Measurements from ENCODE around the gene PARP14.

PARP14 gene

GRCh38 chr3:122660297-122660974 is 20.2 kb upstream of the PARP14 start:
- TF ChIP-seq POLR2A (IDR thresholded peaks at IDR 0.05; ENCODE audit: low read depth, low read length) (no peak), POLR2AphosphoS5 (IDR thresholded peaks at IDR 0.05; ENCODE audit: low read depth, low read length) (no peak), POU2F2 (IDR thresholded peaks at IDR 0.05; ENCODE audit: low read depth, low read length) (no peak), PAX5 (IDR thresholded peaks at IDR 0.05; ENCODE audit: insufficient read depth, low read length, severe bottlenecking) (no peak), SPI1 (IDR thresholded peaks at IDR 0.05; ENCODE audit: low read depth, low read length) (no peak), TAF1 (IDR thresholded peaks at IDR 0.05; ENCODE audit: low read depth, low read length) (no peak)
- FAIRE-seq (no peak), DNase-seq (ENCODE audit: insufficient read length, low spot score) (no peak)

GRCh38 chr3:122661633-122662032 is 19.0 kb upstream of the PARP14 start:
- no peak for DNase-seq (ENCODE audit: insufficient read length, low spot score)
- no peak for TF ChIP-seq POLR2A (IDR thresholded peaks at IDR 0.05; ENCODE audit: low read depth, low read length)
- no peak for TF ChIP-seq POLR2AphosphoS5 (IDR thresholded peaks at IDR 0.05; ENCODE audit: low read depth, low read length)
- no peak for TF ChIP-seq PAX5 (IDR thresholded peaks at IDR 0.05; ENCODE audit: insufficient read depth, low read length, severe bottlenecking)
- no peak for TF ChIP-seq SPI1 (IDR thresholded peaks at IDR 0.05; ENCODE audit: low read depth, low read length)
- no peak for FAIRE-seq

GRCh38 chr3:122662505-122662904 is 18.1 kb upstream of the PARP14 start:
- no peak for TF ChIP-seq SPI1 (IDR thresholded peaks at IDR 0.05; ENCODE audit: low read depth, low read length)
- no peak for TF ChIP-seq TAF1 (IDR thresholded peaks at IDR 0.05; ENCODE audit: low read depth, low read length)
- no peak for TF ChIP-seq POLR2AphosphoS5 (IDR thresholded peaks at IDR 0.05; ENCODE audit: low read depth, low read length)
- no peak for TF ChIP-seq POU2F2 (IDR thresholded peaks at IDR 0.05; ENCODE audit: low read depth, low read length)
- no peak for TF ChIP-seq PAX5 (IDR thresholded peaks at IDR 0.05; ENCODE audit: insufficient read depth, low read length, severe bottlenecking)
- TF ChIP-seq POLR2A (IDR thresholded peaks at IDR 0.05; ENCODE audit: low read depth, low read length), result no peak
- no peak for FAIRE-seq
- DNase-seq (ENCODE audit: insufficient read length, low spot score), result no peak

GRCh38 chr3:122665226-122665786 is 15.3 kb upstream of the PARP14 start:
- no peak for FAIRE-seq
- no peak for DNase-seq (ENCODE audit: insufficient read length, low spot score)
- no peak for TF ChIP-seq POLR2AphosphoS5 (IDR thresholded peaks at IDR 0.05; ENCODE audit: low read depth, low read length)
- no peak for TF ChIP-seq POLR2A (IDR thresholded peaks at IDR 0.05; ENCODE audit: low read depth, low read length)
- TF ChIP-seq POU2F2 (IDR thresholded peaks at IDR 0.05; ENCODE audit: low read depth, low read length), result no peak
- TF ChIP-seq SPI1 (IDR thresholded peaks at IDR 0.05; ENCODE audit: low read depth, low read length), result no peak
- no peak for TF ChIP-seq PAX5 (IDR thresholded peaks at IDR 0.05; ENCODE audit: insufficient read depth, low read length, severe bottlenecking)
- no peak for TF ChIP-seq TAF1 (IDR thresholded peaks at IDR 0.05; ENCODE audit: low read depth, low read length)

GRCh38 chr3:122665881-122666280 is 14.8 kb upstream of the PARP14 start:
- FAIRE-seq (no peak), DNase-seq (ENCODE audit: insufficient read length, low spot score) (no peak)
- TF ChIP-seq SPI1 (IDR thresholded peaks at IDR 0.05; ENCODE audit: low read depth, low read length), result no peak
- no peak for TF ChIP-seq POLR2AphosphoS5 (IDR thresholded peaks at IDR 0.05; ENCODE audit: low read depth, low read length)
- no peak for TF ChIP-seq PAX5 (IDR thresholded peaks at IDR 0.05; ENCODE audit: insufficient read depth, low read length, severe bottlenecking)
- no peak for TF ChIP-seq TAF1 (IDR thresholded peaks at IDR 0.05; ENCODE audit: low read depth, low read length)
- no peak for TF ChIP-seq POLR2A (IDR thresholded peaks at IDR 0.05; ENCODE audit: low read depth, low read length)
- no peak for TF ChIP-seq POU2F2 (IDR thresholded peaks at IDR 0.05; ENCODE audit: low read depth, low read length)

- no peak for TF ChIP-seq POU2F2 (IDR thresholded peaks at IDR 0.05; ENCODE audit: low read depth, low read length)
- TF ChIP-seq TAF1 (IDR thresholded peaks at IDR 0.05; ENCODE audit: low read depth, low read length), result no peak
- no peak for TF ChIP-seq POLR2A (IDR thresholded peaks at IDR 0.05; ENCODE audit: low read depth, low read length)
- TF ChIP-seq SPI1 (IDR thresholded peaks at IDR 0.05; ENCODE audit: low read depth, low read length), result 0 out of 2 replicates have a peak, but pooled peaks have one; percentile 11
- TF ChIP-seq POLR2AphosphoS5 (IDR thresholded peaks at IDR 0.05; ENCODE audit: low read depth, low read length), result no peak
- no peak for TF ChIP-seq PAX5 (IDR thresholded peaks at IDR 0.05; ENCODE audit: insufficient read depth, low read length, severe bottlenecking)
- DNase-seq (ENCODE audit: insufficient read length, low spot score) (no peak), FAIRE-seq (peak; percentile 16)
These were observed 11.5 kb upstream of the PARP14 start for GRCh38 chr3:122668930-122669730.

- no peak for TF ChIP-seq SPI1 (IDR thresholded peaks at IDR 0.05; ENCODE audit: low read depth, low read length)
- TF ChIP-seq TAF1 (IDR thresholded peaks at IDR 0.05; ENCODE audit: low read depth, low read length), result no peak
- TF ChIP-seq POLR2AphosphoS5 (IDR thresholded peaks at IDR 0.05; ENCODE audit: low read depth, low read length), result no peak
- no peak for TF ChIP-seq PAX5 (IDR thresholded peaks at IDR 0.05; ENCODE audit: insufficient read depth, low read length, severe bottlenecking)
- no peak for TF ChIP-seq POU2F2 (IDR thresholded peaks at IDR 0.05; ENCODE audit: low read depth, low read length)
- TF ChIP-seq POLR2A (IDR thresholded peaks at IDR 0.05; ENCODE audit: low read depth, low read length), result no peak
- FAIRE-seq, result no peak
- DNase-seq (ENCODE audit: insufficient read length, low spot score), result no peak
These were observed 9.1 kb upstream of the PARP14 start for GRCh38 chr3:122671553-122671952.

- DNase-seq (ENCODE audit: insufficient read length, low spot score) (no peak), FAIRE-seq (peak; percentile 78)
- TF ChIP-seq TAF1 (IDR thresholded peaks at IDR 0.05; ENCODE audit: low read depth, low read length) (no peak), PAX5 (IDR thresholded peaks at IDR 0.05; ENCODE audit: insufficient read depth, low read length, severe bottlenecking) (no peak), POU2F2 (IDR thresholded peaks at IDR 0.05; ENCODE audit: low read depth, low read length) (no peak), POLR2A (IDR thresholded peaks at IDR 0.05; ENCODE audit: low read depth, low read length) (no peak), POLR2AphosphoS5 (IDR thresholded peaks at IDR 0.05; ENCODE audit: low read depth, low read length) (no peak)
These were observed 6.3 kb upstream of the PARP14 start for GRCh38 chr3:122674339-122674738.

- FAIRE-seq (no peak), DNase-seq (ENCODE audit: insufficient read length, low spot score) (no peak)
- no peak for TF ChIP-seq POLR2AphosphoS5 (IDR thresholded peaks at IDR 0.05; ENCODE audit: low read depth, low read length)
- no peak for TF ChIP-seq POLR2A (IDR thresholded peaks at IDR 0.05; ENCODE audit: low read depth, low read length)
- TF ChIP-seq PAX5 (IDR thresholded peaks at IDR 0.05; ENCODE audit: insufficient read depth, low read length, severe bottlenecking), result no peak
- TF ChIP-seq POU2F2 (IDR thresholded peaks at IDR 0.05; ENCODE audit: low read depth, low read length), result no peak
- TF ChIP-seq TAF1 (IDR thresholded peaks at IDR 0.05; ENCODE audit: low read depth, low read length), result no peak
- no peak for TF ChIP-seq SPI1 (IDR thresholded peaks at IDR 0.05; ENCODE audit: low read depth, low read length)
These were observed 3.9 kb upstream of the PARP14 start for GRCh38 chr3:122676759-122677158.

Data from GM12891 (cell line).